Neuronal stem cell (in vitro differentiated cells): ENCODE measurements around the gene NECTIN4. TPM values are rescaled to one million over a fixed set of nuclear protein-coding genes. Genes with fewer than 3 reads are reported as not detected.
A peak's percentile ranks its signal among the peaks of the same experiment; 100 is the strongest.

ENCODE experiments used
- DNase-seq: peaks from one replicate; pipeline ENCODE4 v3.0.0-alpha.2; 2013; ENCODE audit warnings: low spot score
- H2AFZ ChIP-seq: one replicate; pipeline ENCODE4 v1.6.1; 2013; ENCODE audit warnings: mild to moderate bottlenecking, low read length, inconsistent platforms
- H2AK5ac ChIP-seq: 2 replicates; pipeline ENCODE4 v1.6.1; 2013; ENCODE audit warnings: low read depth, mild to moderate bottlenecking, inconsistent platforms, low read length, moderate library complexity, mixed read lengths
- H2BK120ac ChIP-seq: 2 replicates; pipeline ENCODE4 v1.6.1; 2013; ENCODE audit warnings: low read depth, mild to moderate bottlenecking, inconsistent platforms, low read length, moderate library complexity, mixed read lengths
- H2BK12ac ChIP-seq: one replicate; pipeline ENCODE4 v1.6.1; 2013; ENCODE audit warnings: low read length, inconsistent platforms
- H2BK15ac ChIP-seq: 2 replicates; pipeline ENCODE4 v1.6.1; 2013; ENCODE audit warnings: mild to moderate bottlenecking, low read length, inconsistent platforms, mixed read lengths
- H2BK5ac ChIP-seq: one replicate; pipeline ENCODE4 v1.6.1; 2013; ENCODE audit warnings: inconsistent platforms, mild to moderate bottlenecking, low read length, moderate library complexity
- H3K14ac ChIP-seq: one replicate; pipeline ENCODE4 v1.6.1; 2013; ENCODE audit warnings: low read length, inconsistent platforms
- H3K18ac ChIP-seq: 2 replicates; pipeline ENCODE4 v1.6.1; 2013; ENCODE audit warnings: low read length, inconsistent platforms
- H3K23ac ChIP-seq: 2 replicates; pipeline ENCODE4 v1.6.1; 2013; ENCODE audit warnings: low read depth, mild to moderate bottlenecking, mixed read lengths, low read length, inconsistent platforms; ENCODE audit not compliant: poor library complexity
- H3K27ac ChIP-seq: replicated peaks from 3 replicates; pipeline ENCODE4 v1.5.1; 2013; ENCODE audit warnings: low read length, inconsistent platforms
- H3K27me3 ChIP-seq, 3 experiments: 2 replicates each; pipeline ENCODE4 v1.6.1; 2013; ENCODE audit warnings: low read length in 3 of 3, mild to moderate bottlenecking in 2 of 3, inconsistent platforms in 1 of 3, low read depth in 1 of 3, mixed read lengths in 1 of 3, moderate library complexity in 1 of 3; ENCODE audit not compliant: control insufficient read depth in 3 of 3, insufficient read depth in 3 of 3
- H3K36me3 ChIP-seq, 2 donors: replicated peaks in 1 of 2; 2 replicates each; pipeline ENCODE4 v1.6.1; 2013; ENCODE audit warnings: low read length in 2 of 2; ENCODE audit not compliant: control insufficient read depth in 2 of 2, insufficient read depth in 2 of 2
- H3K4ac ChIP-seq: 2 replicates; pipeline ENCODE4 v1.6.1; 2013; ENCODE audit warnings: inconsistent platforms, mild to moderate bottlenecking, low read length, moderate library complexity
- H3K4me1 ChIP-seq, 2 donors: 1 replicate in 1 of 2; 2 replicates in 1 of 2; pipeline ENCODE4 v1.6.1; 2013; ENCODE audit warnings: low read length in 2 of 2, low read depth in 1 of 2; ENCODE audit not compliant: control insufficient read depth in 2 of 2, insufficient read depth in 1 of 2
- H3K4me2 ChIP-seq: one replicate; pipeline ENCODE4 v1.6.1; 2013; ENCODE audit warnings: mild to moderate bottlenecking, low read length, inconsistent platforms; ENCODE audit not compliant: insufficient read depth, poor library complexity, severe bottlenecking
- H3K4me3 ChIP-seq, 2 donors: 2 replicates each; pipeline ENCODE4 v1.5.1; 2013; ENCODE audit warnings: low read length in 2 of 2, mild to moderate bottlenecking in 2 of 2, inconsistent platforms in 1 of 2, moderate library complexity in 1 of 2
- H3K79me1 ChIP-seq: one replicate; pipeline ENCODE4 v1.6.1; 2013; ENCODE audit warnings: low read depth, mild to moderate bottlenecking, inconsistent platforms, low read length, moderate library complexity
- H3K9ac ChIP-seq: one replicate; pipeline ENCODE4 v1.6.1; 2013; ENCODE audit warnings: mild to moderate bottlenecking, low read depth, low read length, inconsistent platforms; ENCODE audit not compliant: poor library complexity
- H3K9me3 ChIP-seq, 2 donors: replicated peaks in 1 of 2; 2 replicates each; pipeline versions ENCODE3 to v1.6.1; 2013; ENCODE audit warnings: low read length in 2 of 2, mild to moderate bottlenecking in 2 of 2, inconsistent platforms in 1 of 2, low read depth in 1 of 2, mixed read lengths in 1 of 2, moderate library complexity in 1 of 2; ENCODE audit not compliant: control insufficient read depth in 2 of 2, insufficient read depth in 1 of 2
- H4K8ac ChIP-seq: one replicate; pipeline ENCODE4 v1.6.1; 2013; ENCODE audit warnings: low read depth, mild to moderate bottlenecking, inconsistent platforms, low read length, moderate library complexity
- H4K91ac ChIP-seq: one replicate; pipeline ENCODE4 v1.6.1; 2013; ENCODE audit warnings: low read length, low read depth, mild to moderate bottlenecking, inconsistent platforms; ENCODE audit not compliant: poor library complexity
- WGBS, 2 donors: extraction: QIAGEN DNeasy Blood & Tissue Kit; methylation state at CpG; one replicate each; pipeline ENCODE4 v1.1.7; 2013; ENCODE audit warnings: missing lambda C conversion rate in 2 of 2, mixed read lengths in 1 of 2; ENCODE audit not compliant: insufficient read length in 2 of 2, insufficient replicate concordance in 1 of 2; ENCODE audit errors: extremely low coverage in 2 of 2; 5-methylcytosine and 5-hydroxymethylcytosine counted together
- polyA plus RNA-seq, 2 experiments: library from polyadenylated mRNA; stranded (reverse); fragments of 200-250 nt; gene quantifications; one replicate each; pipeline ENCODE4 v1.2.3, GENCODE V29; 2013

Gene NECTIN4
- 0.13 TPM for polyA plus RNA-seq (2013, experiment 1 of 2)
- 0.10 TPM for polyA plus RNA-seq (2013, experiment 2 of 2)

DNA sequence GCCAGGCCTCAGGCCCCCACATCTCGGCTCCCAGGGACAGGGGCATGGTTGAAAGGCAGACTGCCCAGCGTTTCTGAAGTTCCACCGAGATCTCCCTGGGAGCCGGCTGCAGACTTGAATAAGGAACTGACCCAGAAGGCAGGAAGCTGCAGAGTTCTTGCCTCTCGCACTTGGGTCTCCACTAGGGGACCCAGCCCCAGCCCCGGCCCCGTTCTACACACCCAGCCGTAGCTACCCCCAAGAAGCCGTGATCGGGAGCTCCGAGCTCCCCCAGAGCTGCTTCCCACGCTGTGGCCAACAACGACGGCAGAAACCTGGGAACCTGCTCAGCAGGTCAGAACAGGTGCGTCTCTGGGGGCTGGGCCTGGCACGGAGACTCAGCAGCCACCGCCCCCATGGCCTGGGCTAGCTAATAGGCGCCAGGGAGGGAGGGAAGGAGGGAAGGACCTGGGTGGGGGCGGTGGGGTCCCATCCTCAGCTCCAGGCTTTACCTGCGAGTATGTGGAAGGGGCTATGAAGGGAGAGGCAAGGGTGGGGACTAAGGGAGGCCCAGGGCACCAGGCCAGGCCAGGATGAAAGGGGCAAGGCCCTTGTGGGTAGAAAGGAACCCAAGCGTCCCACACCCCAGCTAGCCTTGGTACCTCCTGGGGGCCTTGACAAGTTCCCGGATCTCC lies at the start of gene NECTIN4:
TSS of gene NECTIN4 (minus strand) at position 308 of the 674 bp plus-strand sequence. CDS start at position 46, 262 bp downstream.
- Histone ChIP-seq H4K8ac (no peak within 1 kb of the TSS), H3K27me3 (peaks cover 0 to 56% (median 0%) of the 10 kb centered on the region in 3 experiments), H2BK15ac (no peak within 1 kb of the TSS), H3K79me1 (no peaks in the 10 kb centered on the region), H3K14ac (no peak within 1 kb of the TSS), H3K36me3 (no peaks in the 10 kb centered on the region), H3K4me3 (no peak within 1 kb of the TSS), H3K23ac (no peak within 1 kb of the TSS), H2BK120ac (no peak within 1 kb of the TSS), H3K9ac (no peak within 1 kb of the TSS), H3K27ac (no peak within 1 kb of the TSS), H3K9me3 (no peaks in the 10 kb centered on the region), H2AK5ac (peak within 1 kb of the TSS; percentile 19), H3K4ac (no peak within 1 kb of the TSS), H3K18ac (no peak within 1 kb of the TSS), H2BK12ac (no peak within 1 kb of the TSS), H3K4me1 (peaks cover 0 to 2% of the 10 kb centered on the region in 2 donors), H2BK5ac (peak within 1 kb of the TSS; percentile 31), H4K91ac (no peak within 1 kb of the TSS), H2AFZ (no peak within 1 kb of the TSS), H3K4me2 (no peak within 1 kb of the TSS)
- WGBS, 2 donors: no CpG with 5 or more reads among the region's 22 CpGs
- no peak for DNase-seq

- H2AFZ ChIP-seq: no peak overlapping the region
- WGBS, 2 donors: no CpG with 5 or more reads among the region's 1 CpG
- no peak overlapping the region for H3K27ac ChIP-seq
- H2BK12ac ChIP-seq: no peak overlapping the region
- H3K4ac ChIP-seq: no peak overlapping the region
- H2BK15ac ChIP-seq: no peak overlapping the region
- H2BK120ac ChIP-seq: no peak overlapping the region
- H3K4me1 ChIP-seq: peaks cover 2 to 3% of the 10 kb centered on the region in 2 donors
- no peaks in the 10 kb centered on the region for H3K9me3 ChIP-seq
- no peak overlapping the region for H2AK5ac ChIP-seq
- H3K79me1 ChIP-seq: no peaks in the 10 kb centered on the region
- no peaks in the 10 kb centered on the region for H3K36me3 ChIP-seq
- H3K4me3 ChIP-seq: no peak overlapping the region
- no peak for DNase-seq
- H3K18ac ChIP-seq: no peak overlapping the region
- H4K8ac ChIP-seq: no peak overlapping the region
- H3K23ac ChIP-seq: no peak overlapping the region
- no peak overlapping the region for H3K9ac ChIP-seq
- no peak overlapping the region for H2BK5ac ChIP-seq
- H3K14ac ChIP-seq: no peak overlapping the region
- no peaks in the 10 kb centered on the region for H3K27me3 ChIP-seq
- H3K4me2 ChIP-seq: no peak overlapping the region
- no peak overlapping the region for H4K91ac ChIP-seq
These were observed 49.1 kb upstream of the NECTIN4 start for GRCh38 chr1:161138431-161138830.

- Histone ChIP-seq H4K91ac (no peak overlapping the region), H4K8ac (no peak overlapping the region), H3K4me3 (no peak overlapping the region), H3K4ac (no peak overlapping the region), H3K23ac (no peak overlapping the region), H3K9ac (no peak overlapping the region), H3K9me3 (no peaks in the 10 kb centered on the region), H2BK120ac (no peak overlapping the region), H3K27ac (no peak overlapping the region), H2BK12ac (no peak overlapping the region), H2BK15ac (no peak overlapping the region), H3K18ac (no peak overlapping the region), H3K79me1 (no peaks in the 10 kb centered on the region), H3K4me1 (peaks cover 3 to 4% of the 10 kb centered on the region in 2 donors), H3K36me3 (no peaks in the 10 kb centered on the region), H2AK5ac (no peak overlapping the region), H3K27me3 (no peaks in the 10 kb centered on the region), H3K14ac (no peak overlapping the region), H2BK5ac (no peak overlapping the region), H3K4me2 (no peak overlapping the region), H2AFZ (no peak overlapping the region)
- WGBS, 2 donors: no CpG with 5 or more reads among the region's 3 CpGs
- no peak for DNase-seq
These were observed 48.5 kb upstream of the NECTIN4 start for GRCh38 chr1:161137881-161138280.

GRCh38 chr1:161133220-161133740 lies 43.9 kb upstream of the NECTIN4 start:
- Histone ChIP-seq H2BK12ac (no peak overlapping the region), H4K91ac (no peak overlapping the region), H2AK5ac (no peak overlapping the region), H3K4ac (no peak overlapping the region), H2BK15ac (no peak overlapping the region), H2BK120ac (no peak overlapping the region), H3K23ac (no peak overlapping the region), H3K4me3 (peak overlapping the region; percentile 74 to 94), H2AFZ (peak overlapping the region; percentile 78), H3K79me1 (peaks cover 3% of the 10 kb centered on the region), H2BK5ac (peak overlapping the region; percentile 16), H4K8ac (no peak overlapping the region), H3K18ac (peak overlapping the region; percentile 91), H3K27me3 (no peaks in the 10 kb centered on the region), H3K4me2 (peak overlapping the region; percentile 60), H3K27ac (peak overlapping the region; percentile 88), H3K9me3 (no peaks in the 10 kb centered on the region), H3K14ac (no peak overlapping the region), H3K36me3 (peaks cover 7 to 23% of the 10 kb centered on the region in 2 donors), H3K9ac (no peak overlapping the region), H3K4me1 (peaks cover 3 to 15% of the 10 kb centered on the region in 2 donors)
- WGBS, 2 donors: no CpG with 5 or more reads among the region's 11 CpGs
- DNase-seq: no peak
